GM12874 (cell line): ENCODE measurements around the gene USP49.

Experiments used
- TF ChIP-seq, protein P1 (sequence below): IDR thresholded peaks from 2 replicates; pipeline ENCODE4 v1.5.1; 2011; ENCODE audit warnings: low read depth, mild to moderate bottlenecking, control low read depth, low read length, moderate library complexity; ENCODE audit not compliant: insufficient read depth

USP49 gene

DNA sequence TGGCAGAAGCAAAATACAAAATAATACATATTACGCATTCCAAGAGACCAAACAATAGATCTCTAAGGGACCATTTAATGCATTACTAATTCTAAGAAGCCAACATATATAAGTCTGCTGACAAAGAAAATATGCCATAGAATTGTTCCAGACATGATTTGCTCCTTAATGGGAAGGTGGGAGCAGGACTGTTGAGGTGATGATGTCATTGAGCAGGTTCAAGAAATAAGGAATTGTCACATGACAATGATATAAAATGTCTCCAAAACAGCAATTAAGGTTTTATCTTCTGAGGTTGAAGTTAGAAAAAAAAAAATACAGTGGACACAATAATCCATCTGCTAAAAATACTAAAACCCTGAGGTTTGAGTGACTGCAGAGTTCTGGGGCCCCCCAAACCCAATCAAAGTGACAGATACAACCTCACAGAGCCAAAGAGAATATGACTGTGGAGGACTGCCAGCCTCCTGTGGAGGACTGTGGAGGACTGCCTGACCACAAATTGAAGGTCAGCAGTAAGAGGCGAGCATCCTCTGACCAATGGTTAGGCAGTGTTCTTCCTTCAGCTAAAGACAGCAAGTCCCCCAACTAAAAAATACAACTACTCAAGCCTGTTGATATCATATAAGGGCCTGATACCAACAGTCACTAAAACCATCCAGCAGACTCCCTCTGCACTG, 68.7 kb downstream of the USP49 start:
- TF ChIP-seq, protein P1, sequence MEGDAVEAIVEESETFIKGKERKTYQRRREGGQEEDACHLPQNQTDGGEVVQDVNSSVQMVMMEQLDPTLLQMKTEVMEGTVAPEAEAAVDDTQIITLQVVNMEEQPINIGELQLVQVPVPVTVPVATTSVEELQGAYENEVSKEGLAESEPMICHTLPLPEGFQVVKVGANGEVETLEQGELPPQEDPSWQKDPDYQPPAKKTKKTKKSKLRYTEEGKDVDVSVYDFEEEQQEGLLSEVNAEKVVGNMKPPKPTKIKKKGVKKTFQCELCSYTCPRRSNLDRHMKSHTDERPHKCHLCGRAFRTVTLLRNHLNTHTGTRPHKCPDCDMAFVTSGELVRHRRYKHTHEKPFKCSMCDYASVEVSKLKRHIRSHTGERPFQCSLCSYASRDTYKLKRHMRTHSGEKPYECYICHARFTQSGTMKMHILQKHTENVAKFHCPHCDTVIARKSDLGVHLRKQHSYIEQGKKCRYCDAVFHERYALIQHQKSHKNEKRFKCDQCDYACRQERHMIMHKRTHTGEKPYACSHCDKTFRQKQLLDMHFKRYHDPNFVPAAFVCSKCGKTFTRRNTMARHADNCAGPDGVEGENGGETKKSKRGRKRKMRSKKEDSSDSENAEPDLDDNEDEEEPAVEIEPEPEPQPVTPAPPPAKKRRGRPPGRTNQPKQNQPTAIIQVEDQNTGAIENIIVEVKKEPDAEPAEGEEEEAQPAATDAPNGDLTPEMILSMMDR = no peak

DNA sequence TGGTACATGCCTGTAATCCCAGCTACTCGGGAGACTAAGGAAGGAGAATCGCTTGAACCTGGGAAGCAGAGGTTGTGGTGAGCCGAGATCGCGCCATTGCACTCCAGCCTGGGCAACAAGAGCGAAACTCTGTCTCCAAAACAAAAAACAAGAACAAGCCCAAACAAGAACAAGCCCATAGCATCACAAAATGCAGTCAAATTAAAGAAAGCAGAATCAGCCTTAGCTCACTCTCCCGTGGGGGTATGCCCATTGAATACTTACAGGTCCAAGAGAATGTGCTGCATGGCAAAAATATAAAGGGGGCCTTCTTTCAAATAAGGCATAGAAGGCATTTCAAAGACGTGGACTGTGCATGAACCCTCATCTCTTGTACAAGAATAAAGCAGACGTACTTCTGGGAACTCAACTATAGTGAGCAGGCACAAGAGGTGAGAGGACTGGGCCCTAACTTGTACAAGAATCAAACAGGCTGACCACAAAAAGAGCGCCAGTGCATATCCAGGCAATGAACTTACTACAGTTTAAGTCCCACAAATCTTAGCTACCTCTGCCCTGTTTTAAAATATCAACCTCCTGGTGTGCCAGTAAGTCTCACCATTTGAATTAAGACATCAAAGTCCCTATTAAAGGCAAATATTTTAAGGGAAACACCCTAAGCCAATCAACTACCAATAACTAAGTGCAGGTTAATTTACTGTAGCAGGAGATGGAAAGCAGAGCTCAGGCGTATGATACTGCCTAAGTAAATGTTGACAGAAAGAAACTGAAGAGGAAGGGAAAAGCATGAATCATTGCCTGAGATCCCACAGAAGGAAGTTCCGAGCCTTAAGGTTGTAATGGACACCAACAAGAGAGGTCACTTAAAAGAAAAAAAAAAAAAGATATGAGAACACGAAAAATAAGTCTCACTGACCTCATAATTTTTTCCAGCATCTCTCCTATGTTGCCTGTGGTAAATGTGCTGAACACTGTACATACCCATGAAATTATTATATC, 70.3 kb downstream of the USP49 start:
- TF ChIP-seq, protein P1 = no peak

DNA sequence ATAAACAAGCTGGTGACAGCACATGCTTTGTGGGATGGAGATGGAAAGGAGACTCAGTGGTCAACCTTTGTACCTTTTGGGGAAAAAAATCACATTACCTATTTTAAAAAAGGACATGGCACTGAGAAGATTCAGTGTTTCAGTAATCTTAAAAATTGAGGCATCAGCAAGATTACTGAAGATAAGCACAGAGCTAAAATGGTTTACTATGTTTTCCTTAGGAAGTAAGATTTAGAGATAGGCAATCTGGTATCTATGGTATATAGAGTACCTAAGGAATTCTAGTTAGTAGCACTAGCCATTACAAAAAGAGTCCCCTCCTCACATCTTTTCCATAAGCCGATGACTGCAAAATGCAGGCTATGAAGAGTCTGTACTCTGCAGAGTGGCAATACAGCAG, 72.0 kb downstream of the USP49 start:
- TF ChIP-seq, protein P1 = no peak

DNA sequence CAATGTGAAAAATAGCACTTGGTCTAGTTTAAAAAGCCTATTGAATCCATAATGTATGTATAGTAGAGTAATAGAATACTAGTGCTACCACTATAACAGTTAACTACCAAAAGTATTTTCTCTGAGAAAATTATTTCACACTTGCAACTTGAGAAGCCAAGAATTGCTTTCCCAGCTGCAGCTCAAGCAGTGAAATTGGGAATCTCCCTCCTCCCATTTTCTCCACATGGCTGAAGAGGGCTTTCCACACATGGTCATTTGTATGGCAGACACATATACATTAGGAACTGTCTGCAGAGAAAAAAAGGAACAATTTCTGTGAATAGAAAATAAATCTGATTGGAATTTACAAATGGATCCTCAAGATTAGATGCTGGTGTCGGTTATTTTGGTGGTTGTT, 73.2 kb downstream of the USP49 start:
- TF ChIP-seq, protein P1 = no peak

DNA sequence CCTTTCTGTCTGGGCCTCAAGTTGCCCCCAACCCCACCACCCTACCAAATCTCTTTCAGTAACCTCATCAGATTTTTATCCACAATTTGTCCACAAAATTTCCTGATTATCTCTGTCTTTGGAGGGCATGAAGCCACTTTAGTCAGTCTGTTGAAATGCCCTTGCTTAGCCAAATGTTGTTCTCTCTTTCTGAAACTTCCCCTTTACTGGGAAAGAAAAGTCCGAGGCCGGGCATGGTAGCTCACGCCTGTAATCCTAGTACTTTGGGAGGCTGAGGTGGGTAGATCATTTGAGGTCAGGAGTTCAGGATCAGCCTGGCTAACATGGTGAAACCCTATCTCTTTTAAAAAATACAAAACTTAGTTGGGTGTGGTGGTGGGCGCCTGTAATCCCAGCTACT, 73.9 kb downstream of the USP49 start:
- TF ChIP-seq, protein P1 = no peak

DNA sequence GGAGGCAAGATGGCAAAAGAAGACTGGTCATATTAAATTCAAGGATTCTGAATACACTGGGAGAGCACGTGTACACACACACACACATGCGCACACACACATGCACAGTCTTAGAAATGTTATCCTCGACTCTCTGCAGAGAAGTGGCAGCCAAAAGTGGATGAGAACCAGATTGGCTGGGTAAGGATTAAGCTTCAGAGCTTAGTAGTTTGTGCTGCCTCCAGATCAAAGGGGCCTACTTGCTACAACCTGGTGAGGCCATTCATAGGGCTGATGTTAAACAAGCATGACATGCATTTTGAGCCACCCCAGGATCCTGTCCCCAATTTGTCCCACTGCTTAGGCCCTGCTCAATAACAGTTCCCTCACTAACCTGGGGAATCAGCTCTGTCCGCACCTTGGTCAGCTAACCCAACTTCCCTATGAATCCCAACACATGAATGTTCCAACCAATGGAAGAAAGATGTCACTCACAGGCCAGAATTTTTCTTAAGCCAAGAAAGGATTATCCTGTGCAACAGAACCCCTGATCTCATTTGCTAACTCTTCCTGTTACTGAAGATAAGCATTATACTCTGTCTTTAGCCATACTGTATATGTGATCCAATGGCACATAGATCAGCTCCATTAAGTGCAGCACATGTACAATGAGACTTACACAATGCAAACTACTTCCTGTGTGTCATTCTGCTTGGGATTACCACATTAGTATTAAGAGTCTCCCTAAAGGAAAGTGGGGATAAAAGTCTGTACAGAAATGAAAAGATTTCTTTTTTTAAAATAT, 76.7 kb downstream of the USP49 start:
- TF ChIP-seq, protein P1 = no peak

DNA sequence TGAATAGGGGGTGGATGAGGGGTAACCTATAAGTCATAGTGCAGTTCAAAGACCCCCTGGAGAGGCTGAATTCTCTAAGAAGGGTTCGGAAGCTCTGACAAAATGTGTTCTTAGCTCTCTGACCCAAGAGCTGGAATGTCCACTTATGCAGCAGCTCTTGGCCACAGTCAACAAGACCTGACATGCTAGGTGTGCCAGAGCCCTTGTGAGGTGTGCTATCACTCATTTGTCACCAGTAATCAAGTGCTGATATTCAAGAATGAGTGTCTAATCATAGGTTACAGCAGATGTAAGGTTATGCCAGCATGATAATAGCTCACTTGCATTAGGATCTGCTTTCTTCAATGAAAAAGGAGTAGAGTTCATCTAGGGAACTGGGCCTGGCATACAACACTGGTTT, 79.6 kb downstream of the USP49 start:
- TF ChIP-seq, protein P1 = no peak
